Measurements from ENCODE around the gene SPPL2A.

DNA sequence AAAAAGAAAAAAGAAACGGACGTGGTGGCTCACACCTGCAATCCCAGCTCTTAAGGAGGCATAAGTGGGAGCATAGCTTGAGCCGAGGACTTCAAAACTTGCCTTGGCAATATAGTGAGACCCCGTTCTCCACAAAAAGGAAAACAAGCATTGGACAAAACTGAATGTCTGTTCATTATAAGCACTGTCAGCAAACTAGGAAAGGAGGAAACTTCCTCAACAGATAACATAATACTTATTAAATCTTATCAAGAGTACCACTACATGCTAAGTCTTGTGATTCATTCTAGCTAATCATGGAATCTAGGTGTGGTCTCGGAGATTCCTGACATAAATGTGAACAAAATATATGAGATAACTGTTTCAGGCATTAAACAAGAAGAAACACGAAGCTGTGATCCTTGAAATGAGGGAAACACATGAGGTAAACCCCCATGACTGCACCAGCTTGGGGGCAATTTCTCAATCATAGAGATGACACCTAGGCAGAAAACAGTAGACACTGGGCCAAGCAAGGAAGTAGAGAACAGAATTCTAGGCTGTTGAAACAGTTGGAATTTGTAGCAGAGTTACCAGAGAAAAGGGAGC is 112.3 kb downstream of the SPPL2A start:
- TF ChIP-seq, protein P1, sequence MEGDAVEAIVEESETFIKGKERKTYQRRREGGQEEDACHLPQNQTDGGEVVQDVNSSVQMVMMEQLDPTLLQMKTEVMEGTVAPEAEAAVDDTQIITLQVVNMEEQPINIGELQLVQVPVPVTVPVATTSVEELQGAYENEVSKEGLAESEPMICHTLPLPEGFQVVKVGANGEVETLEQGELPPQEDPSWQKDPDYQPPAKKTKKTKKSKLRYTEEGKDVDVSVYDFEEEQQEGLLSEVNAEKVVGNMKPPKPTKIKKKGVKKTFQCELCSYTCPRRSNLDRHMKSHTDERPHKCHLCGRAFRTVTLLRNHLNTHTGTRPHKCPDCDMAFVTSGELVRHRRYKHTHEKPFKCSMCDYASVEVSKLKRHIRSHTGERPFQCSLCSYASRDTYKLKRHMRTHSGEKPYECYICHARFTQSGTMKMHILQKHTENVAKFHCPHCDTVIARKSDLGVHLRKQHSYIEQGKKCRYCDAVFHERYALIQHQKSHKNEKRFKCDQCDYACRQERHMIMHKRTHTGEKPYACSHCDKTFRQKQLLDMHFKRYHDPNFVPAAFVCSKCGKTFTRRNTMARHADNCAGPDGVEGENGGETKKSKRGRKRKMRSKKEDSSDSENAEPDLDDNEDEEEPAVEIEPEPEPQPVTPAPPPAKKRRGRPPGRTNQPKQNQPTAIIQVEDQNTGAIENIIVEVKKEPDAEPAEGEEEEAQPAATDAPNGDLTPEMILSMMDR (IDR thresholded peaks at IDR 0.05) = no peak
- no peak for TF ChIP-seq EP300 (IDR thresholded peaks at IDR 0.05)
- no peak for TF ChIP-seq POLR2A (IDR thresholded peaks at IDR 0.05)

Data from tibial nerve (tissue), 4 donors.